HFFc6 (cell line): ENCODE results near the gene DPRX. TPM values are rescaled to one million over a fixed set of nuclear protein-coding genes. Genes with fewer than 3 reads are reported as not detected.

Experiments used
- DNase-seq: peaks from one replicate; pipeline ENCODE4 v3.0.0-alpha.2; 2018
- H3K27ac Mint-ChIP-seq: 2 replicates; pipeline ENCODE4 v1.8.0; 2020; ENCODE audit warnings: mild to moderate bottlenecking, mixed read lengths
- H3K27me3 Mint-ChIP-seq: 2 replicates; pipeline ENCODE4 v1.8.0; 2021; ENCODE audit warnings: mild to moderate bottlenecking, moderate library complexity, mixed read lengths; ENCODE audit not compliant: insufficient read depth
- H3K36me3 Mint-ChIP-seq: 2 replicates; pipeline ENCODE4 v1.8.0; 2021; ENCODE audit warnings: low read depth, mixed read lengths
- H3K4me1 Mint-ChIP-seq: 2 replicates; pipeline ENCODE4 v1.8.0; 2020; ENCODE audit warnings: low read depth, mixed read lengths
- H3K4me3 Mint-ChIP-seq: 2 replicates; pipeline ENCODE4 v1.8.0; 2020; ENCODE audit warnings: mild to moderate bottlenecking, moderate library complexity, mixed read lengths
- H3K9me3 Mint-ChIP-seq: 2 replicates; pipeline ENCODE4 v1.8.0; 2020; ENCODE audit warnings: mild to moderate bottlenecking, mixed read lengths
- long read RNA-seq: library from polyadenylated mRNA; unstranded; transcript quantifications from one replicate; pipeline ENCODE4 v2.0.0, GENCODE V29; 2019
- total RNA-seq, 6 experiments: library from RNA; stranded (reverse); fragmentation: NEBNext Ultra II Directional; extraction: Animal tissue kit (Norgen Biotek cat#: 25700); gene quantifications; 2 replicates in 1 of 6; 3 replicates in 5 of 6; pipeline ENCODE4 v1.2.3, GENCODE V29; 2021
- TF ChIP-seq, protein P1 (sequence below): fragments of 200-600 bp; sonication (generic); IDR thresholded peaks from 2 replicates; pipeline ENCODE4 v1.5.0; 2021; ENCODE audit warnings: antibody characterized with exemption, mild to moderate bottlenecking

Gene DPRX, protein sequence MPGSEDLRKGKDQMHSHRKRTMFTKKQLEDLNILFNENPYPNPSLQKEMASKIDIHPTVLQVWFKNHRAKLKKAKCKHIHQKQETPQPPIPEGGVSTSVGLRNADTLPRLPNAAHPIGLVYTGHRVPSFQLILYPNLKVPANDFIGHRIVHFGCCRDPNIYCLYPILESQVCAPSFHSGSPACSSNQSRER
- total RNA-seq: not detected
- long read RNA-seq: 0 reads

DNA sequence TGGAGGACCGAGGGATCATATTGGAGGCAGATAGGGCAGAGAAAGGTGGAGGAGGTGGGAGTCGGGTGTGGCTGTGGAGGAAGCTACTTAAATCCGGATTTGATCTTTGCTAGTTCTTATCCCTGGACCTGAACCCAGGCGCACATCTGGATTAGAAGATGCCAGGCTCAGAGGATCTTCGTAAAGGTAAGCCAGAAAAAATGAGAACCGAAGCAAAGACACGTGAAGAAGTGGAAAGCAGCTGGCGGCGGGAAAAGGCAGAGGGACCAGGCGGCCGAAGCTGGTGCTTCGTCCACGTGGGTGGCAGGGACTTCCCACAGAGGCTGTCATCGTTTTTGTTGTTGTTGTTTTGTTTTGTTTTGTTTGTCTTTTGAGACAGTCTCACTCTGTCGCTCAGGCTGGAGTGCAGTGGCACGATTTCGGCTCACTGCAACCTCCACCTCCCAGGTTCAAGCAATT is at the start of gene DPRX:
TSS of gene DPRX (plus strand) at position 51 of the 459 bp plus-strand sequence. CDS start at position 159, 108 bp downstream.
- no peak within 1 kb of the TSS for H3K27ac Mint-ChIP-seq
- DNase-seq: no peak
- H3K27me3 Mint-ChIP-seq: peaks cover 2% of the 10 kb centered on the region; the same call in 1 of the 2 replicates
- H3K4me3 Mint-ChIP-seq: no peak within 1 kb of the TSS
- H3K9me3 Mint-ChIP-seq: peaks cover 39% of the 10 kb centered on the region
- no peaks in the 10 kb centered on the region for H3K4me1 Mint-ChIP-seq
- H3K36me3 Mint-ChIP-seq: peaks cover 11% of the 10 kb centered on the region
- TF ChIP-seq, protein P1, sequence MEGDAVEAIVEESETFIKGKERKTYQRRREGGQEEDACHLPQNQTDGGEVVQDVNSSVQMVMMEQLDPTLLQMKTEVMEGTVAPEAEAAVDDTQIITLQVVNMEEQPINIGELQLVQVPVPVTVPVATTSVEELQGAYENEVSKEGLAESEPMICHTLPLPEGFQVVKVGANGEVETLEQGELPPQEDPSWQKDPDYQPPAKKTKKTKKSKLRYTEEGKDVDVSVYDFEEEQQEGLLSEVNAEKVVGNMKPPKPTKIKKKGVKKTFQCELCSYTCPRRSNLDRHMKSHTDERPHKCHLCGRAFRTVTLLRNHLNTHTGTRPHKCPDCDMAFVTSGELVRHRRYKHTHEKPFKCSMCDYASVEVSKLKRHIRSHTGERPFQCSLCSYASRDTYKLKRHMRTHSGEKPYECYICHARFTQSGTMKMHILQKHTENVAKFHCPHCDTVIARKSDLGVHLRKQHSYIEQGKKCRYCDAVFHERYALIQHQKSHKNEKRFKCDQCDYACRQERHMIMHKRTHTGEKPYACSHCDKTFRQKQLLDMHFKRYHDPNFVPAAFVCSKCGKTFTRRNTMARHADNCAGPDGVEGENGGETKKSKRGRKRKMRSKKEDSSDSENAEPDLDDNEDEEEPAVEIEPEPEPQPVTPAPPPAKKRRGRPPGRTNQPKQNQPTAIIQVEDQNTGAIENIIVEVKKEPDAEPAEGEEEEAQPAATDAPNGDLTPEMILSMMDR: no peak

DNA sequence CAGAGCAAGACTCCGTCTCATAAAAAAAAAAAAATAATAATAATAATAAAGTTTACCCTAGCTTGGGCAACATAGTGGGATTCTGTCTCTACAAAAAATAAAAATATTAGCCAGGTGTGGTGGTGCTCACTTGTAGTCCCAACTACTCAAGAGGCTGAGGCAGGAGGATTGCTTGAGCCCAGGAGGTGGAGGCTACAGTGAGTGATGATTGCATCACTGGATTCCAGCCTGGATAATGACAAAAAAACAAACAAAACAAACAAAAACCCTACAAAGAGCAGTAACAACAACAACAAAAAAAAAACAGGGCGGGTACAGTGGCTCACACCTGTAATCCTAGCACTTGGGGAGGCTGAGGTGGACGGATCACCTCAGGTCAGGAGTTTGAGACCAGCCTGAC is 48.6 kb upstream of the DPRX start:
- TF ChIP-seq, protein P1: no peak
- peaks cover 26% of the 10 kb centered on the region for H3K36me3 Mint-ChIP-seq
- DNase-seq: no peak
- no peaks in the 10 kb centered on the region for H3K27me3 Mint-ChIP-seq
- no peak overlapping the region for H3K4me3 Mint-ChIP-seq
- no peak overlapping the region for H3K27ac Mint-ChIP-seq
- no peaks in the 10 kb centered on the region for H3K4me1 Mint-ChIP-seq
- H3K9me3 Mint-ChIP-seq: peaks cover 56% of the 10 kb centered on the region

DNA sequence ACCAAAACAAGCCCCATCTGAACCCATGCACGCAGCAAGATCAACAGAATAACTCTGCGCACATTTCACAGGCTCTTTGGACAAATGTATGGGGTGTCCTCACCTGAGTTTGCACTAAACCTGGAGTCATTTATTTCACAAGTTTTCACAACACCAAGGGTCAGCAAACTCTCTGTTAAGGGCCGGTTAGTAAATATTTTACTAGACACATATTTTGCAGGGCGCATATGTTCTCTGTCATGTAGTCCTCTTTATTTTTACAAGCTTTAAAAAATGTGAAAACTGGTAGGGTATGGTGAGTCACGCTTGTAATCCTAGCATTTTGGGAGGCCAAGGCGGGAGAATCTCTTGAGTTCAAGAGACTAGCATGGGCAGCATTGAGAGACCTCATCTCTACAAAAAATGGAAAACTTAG is 45.5 kb upstream of the DPRX start:
- Mint-ChIP-seq H3K9me3 (peaks cover 32% of the 10 kb centered on the region), H3K27ac (no peak overlapping the region), H3K4me3 (no peak overlapping the region), H3K4me1 (no peaks in the 10 kb centered on the region), H3K27me3 (peaks cover 2% of the 10 kb centered on the region), H3K36me3 (peaks cover 6% of the 10 kb centered on the region; the same call in 1 of the 2 replicates)
- DNase-seq: no peak
- TF ChIP-seq, protein P1: no peak

DNA sequence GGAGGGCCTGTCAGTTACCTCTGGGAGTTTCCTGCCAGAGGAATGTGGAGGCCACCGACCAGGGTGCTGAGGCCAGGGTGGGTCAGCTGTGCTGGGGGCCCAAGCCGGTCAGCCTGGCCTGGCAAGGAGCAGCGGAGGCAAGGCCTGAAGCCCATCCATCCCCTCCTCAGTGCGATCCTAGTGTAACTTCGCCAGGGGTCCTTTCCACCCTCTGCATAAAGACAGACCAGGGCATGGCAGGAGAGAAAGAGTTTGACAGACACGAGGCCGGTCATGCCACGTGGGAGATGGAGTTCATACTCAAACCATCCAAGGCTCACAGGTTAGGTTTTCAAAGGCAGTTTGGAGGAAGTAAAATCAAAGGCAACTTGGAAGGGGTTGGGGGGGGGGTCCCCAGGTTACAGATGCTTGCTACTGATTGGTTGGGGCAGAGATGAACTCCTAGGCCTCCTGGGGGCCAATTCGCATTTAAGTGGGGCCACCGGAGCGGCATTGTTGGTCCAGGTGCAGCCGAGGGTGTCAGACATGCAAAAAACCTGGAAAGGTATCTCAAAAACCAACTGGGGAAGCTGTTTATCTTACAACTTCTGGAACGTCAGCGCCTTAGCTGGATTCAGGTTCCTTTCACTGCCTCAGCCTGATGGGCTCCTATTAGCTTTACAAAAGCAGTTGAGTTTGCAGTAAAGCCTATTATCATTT is 36.8 kb upstream of the DPRX start:
- Mint-ChIP-seq H3K27me3 (no peaks in the 10 kb centered on the region; the same call in 1 of the 2 replicates), H3K4me3 (no peak overlapping the region), H3K4me1 (no peaks in the 10 kb centered on the region), H3K9me3 (peaks cover 29% of the 10 kb centered on the region), H3K27ac (no peak overlapping the region), H3K36me3 (0 out of 2 replicates have a peak, but pooled peaks cover 3% of the 10 kb centered on the region)
- TF ChIP-seq, protein P1: no peak
- no peak for DNase-seq

DNA sequence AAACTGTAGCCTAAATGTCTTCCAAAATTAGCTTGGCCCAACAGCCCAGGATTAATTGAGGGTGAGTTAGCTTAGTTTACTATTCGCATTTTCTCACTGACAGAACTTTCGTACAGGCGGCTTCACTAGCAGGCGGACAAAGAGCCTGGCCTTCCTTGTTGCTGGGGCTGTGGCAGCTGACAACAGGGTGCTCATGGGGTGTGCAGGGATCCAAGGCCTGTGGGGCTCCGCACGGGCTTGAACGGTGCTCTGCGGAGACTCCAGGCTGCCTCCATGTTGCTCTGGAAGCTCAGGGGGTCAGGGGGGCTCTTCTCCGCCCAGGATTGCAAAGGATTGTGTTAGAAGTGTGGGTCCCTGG is 36.3 kb upstream of the DPRX start:
- TF ChIP-seq, protein P1: no peak
- Mint-ChIP-seq H3K9me3 (peaks cover 29% of the 10 kb centered on the region), H3K27ac (no peak overlapping the region), H3K4me1 (no peaks in the 10 kb centered on the region), H3K4me3 (no peak overlapping the region), H3K36me3 (0 out of 2 replicates have a peak, but pooled peaks cover 3% of the 10 kb centered on the region), H3K27me3 (no peaks in the 10 kb centered on the region; the same call in 1 of the 2 replicates)
- DNase-seq: no peak
